SKM-1 treated with dmso at 0.1 percent for 144 hours (cell line): ENCODE results near the gene CHMP2A.
"Not testable (repeated sequence)": the region's sequence is repeated elsewhere in the genome, so short reads cannot be mapped to it uniquely, and the experiment has no call there.

Experiments
- DNase-seq: peaks from one replicate; lab custom pipeline; 2025; ENCODE audit not compliant: unreplicated experiment; lab: John Stamatoyannopoulos, UW

Gene CHMP2A

DNA sequence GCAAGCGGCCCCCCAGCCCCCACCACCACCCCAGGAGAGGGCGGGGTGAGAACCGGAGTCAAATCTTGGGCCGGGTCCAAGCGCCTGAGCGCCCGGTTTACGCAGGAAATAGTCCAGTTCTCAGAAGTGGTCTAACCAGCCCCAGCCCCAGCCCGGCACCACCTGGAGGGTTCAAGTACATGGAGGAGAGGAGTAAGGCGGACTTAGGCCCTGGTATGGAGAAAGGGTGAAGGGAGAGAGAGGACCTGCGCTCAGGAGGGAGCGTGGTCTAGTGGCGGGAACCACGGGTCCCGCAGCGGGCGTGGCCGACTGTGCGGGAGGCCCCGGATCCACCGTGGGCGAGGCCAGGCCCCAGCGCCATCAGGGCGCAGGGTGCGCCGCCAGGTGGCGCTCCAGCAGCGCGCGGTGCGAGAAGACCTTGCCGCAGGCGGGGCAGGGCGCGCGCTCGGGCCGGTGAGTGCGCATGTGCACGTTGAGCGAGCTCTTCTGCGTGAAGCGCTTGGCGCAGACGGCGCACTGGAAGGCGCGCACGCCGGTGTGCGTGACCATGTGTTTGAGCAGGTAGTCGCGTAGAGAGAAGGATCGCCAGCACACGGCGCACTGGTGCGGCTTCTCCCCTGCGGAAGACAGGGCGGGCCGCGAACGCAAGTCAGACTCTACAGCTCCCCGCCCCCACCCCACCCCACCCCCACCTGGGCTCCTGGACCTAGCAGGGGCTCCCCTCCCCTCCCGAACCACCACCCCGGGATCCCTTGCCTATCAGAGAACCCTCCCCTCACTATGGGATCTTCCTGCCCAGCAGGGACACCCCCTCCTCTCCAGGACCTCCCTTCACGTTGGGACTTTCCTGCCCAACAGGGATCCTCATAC is 41.0 kb downstream of the CHMP2A start:
- DNase-seq = peak; percentile 60

GRCh38 chr19:58513213-58513693 is 41.7 kb downstream of the CHMP2A start:
- DNase-seq = no peak

- no peak for DNase-seq
Observed at GRCh38 chr19:58511353-58512208, 43.3 kb downstream of the CHMP2A start, which contains the start of gene SLC27A5. Gene SLC27A5 (minus strand): TSS chr19:58511992. CDS start chr19:58511955, 37 bp downstream.

- no peak for DNase-seq
Observed at GRCh38 chr19:58510084-58510862, 44.6 kb downstream of the CHMP2A start.

GRCh38 chr19:58509731-58510083 is 45.2 kb downstream of the CHMP2A start:
- DNase-seq = no peak

DNA sequence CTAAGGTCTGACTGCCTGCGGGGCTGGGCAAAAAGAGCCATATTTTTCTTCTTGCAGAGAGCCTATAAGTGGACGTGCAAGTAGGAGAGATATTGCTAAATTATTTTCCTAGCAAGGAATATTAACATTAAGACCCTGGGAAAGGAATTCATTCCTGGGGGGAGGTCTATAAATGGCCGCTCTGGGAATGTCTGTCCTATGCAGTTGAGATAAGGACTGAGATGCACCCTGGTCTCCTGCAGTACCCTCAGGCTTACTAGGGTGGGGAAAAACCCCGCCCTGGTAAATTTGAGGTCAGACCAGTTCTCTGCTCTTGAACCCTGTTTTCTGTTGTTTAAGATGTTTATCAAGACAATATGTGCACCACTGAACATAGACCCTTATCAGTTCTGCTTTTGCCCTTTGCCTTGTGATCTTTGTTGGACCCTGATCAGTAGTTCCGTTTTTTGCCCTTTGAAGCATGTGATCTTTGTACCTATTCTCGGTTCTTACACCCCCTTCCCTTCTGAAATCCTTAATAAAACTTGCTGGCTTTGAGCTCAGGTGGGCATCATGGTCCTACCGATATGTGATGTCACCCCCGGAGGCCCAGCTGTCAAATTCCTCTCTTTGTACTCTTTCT is 47.2 kb downstream of the CHMP2A start:
- DNase-seq = not testable (repeated sequence)
